B cell (primary cell): ENCODE data around the gene RPS15. TPM values are rescaled to one million over a fixed set of nuclear protein-coding genes. Genes with fewer than 3 reads are reported as not detected.

Experiments
- ATAC-seq: fragments of 200-7000 bp; cut with Tn5 transposase; one replicate; pipeline ENCODE4 v1.10.0; 2021; ENCODE audit warnings: low read depth, mild to moderate bottlenecking, moderate number of reproducible peaks, moderate library complexity
- CTCF ChIA-PET: fragments of 350-600 bp; sonication (Branson Sonifier 250); formaldehyde crosslinking; loops from one replicate; lab custom pipeline; 2021; ENCODE audit warnings: antibody characterized with exemption, inconsistent platforms; lab: Charles Lee
- POLR2A ChIA-PET: fragments of 350-600 bp; sonication (Branson Sonifier 250); formaldehyde crosslinking; loops from one replicate; lab custom pipeline; 2021; ENCODE audit warnings: antibody characterized with exemption; lab: Charles Lee
- DNase-seq: peaks from one replicate; pipeline ENCODE4 v3.0.0; 2013
- H2AFZ ChIP-seq: 2 replicates; pipeline ENCODE4 v1.6.1; 2012; ENCODE audit warnings: mild to moderate bottlenecking, low read depth, low read length; ENCODE audit not compliant: insufficient read depth, poor library complexity, severe bottlenecking
- H3K27ac ChIP-seq, 2 donors: 1 replicate in 1 of 2; 2 replicates in 1 of 2; pipeline ENCODE4 v1.5.1; 2012 to 2013; ENCODE audit warnings: low read length in 2 of 2, mild to moderate bottlenecking in 2 of 2, moderate library complexity in 1 of 2
- H3K27me3 ChIP-seq, 4 experiments: fragments of 200-600 bp in 1 of 4; sonication (generic) in 1 of 4; replicated peaks in 1 of 4; 1 replicate in 2 of 4; 2 replicates in 2 of 4; pipeline versions ENCODE4 v1.6.1 to v1.7.0; 2013 to 2016; ENCODE audit warnings: low read length in 3 of 4, mild to moderate bottlenecking in 2 of 4, mixed read lengths in 1 of 4, moderate library complexity in 1 of 4; ENCODE audit not compliant: insufficient read depth in 4 of 4, control insufficient read depth in 3 of 4; ENCODE audit errors: control extremely low read depth in 1 of 4
- H3K36me3 ChIP-seq, 2 experiments: replicated peaks in 1 of 2; 1 replicate in 1 of 2; 2 replicates in 1 of 2; pipeline versions ENCODE4 v1.6.1 to v1.7.1; 2013; ENCODE audit warnings: low read length in 1 of 2; ENCODE audit not compliant: insufficient read depth in 2 of 2, control insufficient read depth in 1 of 2; ENCODE audit errors: control extremely low read depth in 1 of 2, extremely low read depth in 1 of 2
- H3K4me1 ChIP-seq, 2 donors: fragments of 200-600 bp in 1 of 2; sonication (generic) in 1 of 2; 1 replicate in 1 of 2; 2 replicates in 1 of 2; pipeline versions ENCODE4 v1.5.1 to v1.6.1; 2013 to 2017; ENCODE audit warnings: low read length in 2 of 2; ENCODE audit not compliant: control insufficient read depth in 2 of 2, insufficient read depth in 2 of 2
- H3K4me2 ChIP-seq: replicated peaks from 2 replicates; pipeline ENCODE3; 2012; ENCODE audit warnings: mild to moderate bottlenecking, low read depth, low read length; ENCODE audit not compliant: poor library complexity, severe bottlenecking
- H3K4me3 ChIP-seq, 5 experiments: fragments of 200-600 bp in 1 of 5; sonication (generic) in 1 of 5; 1 replicate in 3 of 5; 2 replicates in 2 of 5; pipeline versions ENCODE4 v1.5.1 to v1.7.0; 2011 to 2016; ENCODE audit warnings: low read length in 4 of 5, mild to moderate bottlenecking in 4 of 5, low read depth in 2 of 5, control low read depth in 1 of 5, moderate library complexity in 1 of 5; ENCODE audit not compliant: insufficient read depth in 1 of 5; ENCODE audit errors: control extremely low read depth in 1 of 5, extremely low read depth in 1 of 5
- H3K79me2 ChIP-seq: fragments of 200-600 bp; sonication (generic); one replicate; pipeline ENCODE4 v1.6.0; 2016; ENCODE audit warnings: low read length; ENCODE audit not compliant: control insufficient read depth, insufficient read depth
- H3K9ac ChIP-seq: fragments of 200-600 bp; sonication (generic); 2 replicates; pipeline ENCODE4 v1.6.1; 2017; ENCODE audit warnings: mild to moderate bottlenecking, low read length, moderate library complexity
- H3K9me3 ChIP-seq, 3 donors: one replicate each; pipeline versions ENCODE4 v1.6.1 to v1.7.1; 2013; ENCODE audit warnings: low read length in 2 of 3; ENCODE audit not compliant: control insufficient read depth in 2 of 3, insufficient read depth in 1 of 3; ENCODE audit errors: control extremely low read depth in 1 of 3
- H4K20me1 ChIP-seq: 2 replicates; pipeline ENCODE4 v1.6.0; 2012; ENCODE audit warnings: mild to moderate bottlenecking, low read length; ENCODE audit not compliant: insufficient read depth, control insufficient read depth, poor library complexity, severe bottlenecking
- H3K27ac Mint-ChIP-seq: one replicate; pipeline ENCODE4 v1.8.0; 2021; ENCODE audit warnings: mixed read lengths
- H3K27me3 Mint-ChIP-seq: one replicate; pipeline ENCODE4 v1.8.0; 2021; ENCODE audit warnings: mixed read lengths
- H3K4me1 Mint-ChIP-seq: one replicate; pipeline ENCODE4 v1.8.0; 2021; ENCODE audit warnings: mixed read lengths
- H3K4me3 Mint-ChIP-seq: one replicate; pipeline ENCODE4 v1.8.0; 2021; ENCODE audit warnings: mixed read lengths
- H3K9me3 Mint-ChIP-seq: one replicate; pipeline ENCODE4 v1.8.0; 2022; ENCODE audit warnings: mixed read lengths; ENCODE audit not compliant: insufficient read depth
- EZH2 ChIP-seq: IDR thresholded peaks from 2 replicates; pipeline ENCODE4 v1.6.1; 2012; ENCODE audit warnings: borderline replicate concordance, low read depth, mild to moderate bottlenecking, moderate library complexity, low read length; ENCODE audit not compliant: insufficient read depth, poor library complexity, severe bottlenecking
- WGBS: methylation state at CpG from one replicate; pipeline ENCODE4 v1.1.5; 2013; ENCODE audit warnings: missing lambda C conversion rate; ENCODE audit not compliant: insufficient coverage; 5-methylcytosine and 5-hydroxymethylcytosine counted together
- intact Hi-C: fragments of 100-400 bp; cut with micrococcal nuclease; formaldehyde crosslinking; loops from one replicate; pipeline ENCODE4 v1.10.0; 2022
- polyA plus RNA-seq: library from polyadenylated mRNA; depleted of rRNA; stranded (reverse); fragments of >200 nt; gene quantifications from 2 replicates; pipeline ENCODE4 v1.2.3, GENCODE V29; 2012
- total RNA-seq, 2 donors: library from RNA; stranded (reverse); fragments of 120-200 nt in 1 of 2; gene quantifications; 1 replicate in 1 of 2; 2 replicates in 1 of 2; pipeline versions ENCODE4 v1.2.3 to v1.2.4, GENCODE V29; 2013 to 2022
- TF ChIP-seq, protein P1 (sequence below): fragments of 200-600 bp; IDR thresholded peaks from one replicate; pipeline ENCODE4 v1.8.0; 2022; ENCODE audit warnings: antibody characterized with exemption, mild to moderate bottlenecking

The RPS15 gene
- total and polyA plus RNA-seq, 2 donors (not counting 1 experiment from before 2014, with no cell fraction given), result 1,520 to 6,007 TPM

DNA sequence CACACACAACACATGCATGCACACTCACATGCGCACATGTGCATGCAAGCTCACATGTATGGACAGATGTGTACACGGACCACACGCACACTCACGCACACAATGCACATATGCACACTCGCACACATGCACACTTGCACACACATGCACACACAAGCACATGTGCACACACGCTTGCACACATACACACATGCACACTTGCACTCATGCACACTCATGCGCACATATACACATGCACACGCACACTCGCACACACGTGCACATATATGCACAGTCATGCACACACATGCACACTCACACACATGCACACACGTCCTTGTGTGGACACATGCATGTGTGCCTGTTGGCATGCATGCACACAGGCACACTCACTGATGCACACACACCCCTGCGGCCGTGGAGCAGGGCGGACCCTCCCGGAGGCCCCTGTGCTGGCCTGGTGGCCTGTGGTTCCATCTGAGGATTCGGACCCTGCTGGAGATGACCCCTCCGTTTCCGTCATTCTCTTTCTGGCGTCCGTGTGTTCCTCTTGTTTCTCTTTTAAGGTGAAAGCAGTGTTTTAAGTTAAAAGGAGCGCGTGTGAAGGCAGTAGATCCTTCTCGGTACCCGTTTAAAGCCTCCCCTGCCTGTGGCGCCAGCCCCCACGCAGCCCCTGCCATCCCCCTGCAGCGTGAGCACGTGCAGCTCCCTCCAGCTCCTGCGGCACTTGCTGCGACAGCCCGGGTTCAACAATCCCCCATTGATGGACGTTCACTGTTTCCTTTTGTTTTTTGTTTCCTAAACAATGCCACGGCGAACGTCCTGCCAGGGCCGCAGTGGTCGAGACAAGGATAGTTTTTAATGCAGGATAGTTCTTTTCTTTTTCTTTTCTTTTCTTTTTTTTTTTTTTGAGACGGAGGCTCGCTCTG lies 48.9 kb upstream of the RPS15 start:
- no peak for TF ChIP-seq EZH2
- TF ChIP-seq, protein P1, sequence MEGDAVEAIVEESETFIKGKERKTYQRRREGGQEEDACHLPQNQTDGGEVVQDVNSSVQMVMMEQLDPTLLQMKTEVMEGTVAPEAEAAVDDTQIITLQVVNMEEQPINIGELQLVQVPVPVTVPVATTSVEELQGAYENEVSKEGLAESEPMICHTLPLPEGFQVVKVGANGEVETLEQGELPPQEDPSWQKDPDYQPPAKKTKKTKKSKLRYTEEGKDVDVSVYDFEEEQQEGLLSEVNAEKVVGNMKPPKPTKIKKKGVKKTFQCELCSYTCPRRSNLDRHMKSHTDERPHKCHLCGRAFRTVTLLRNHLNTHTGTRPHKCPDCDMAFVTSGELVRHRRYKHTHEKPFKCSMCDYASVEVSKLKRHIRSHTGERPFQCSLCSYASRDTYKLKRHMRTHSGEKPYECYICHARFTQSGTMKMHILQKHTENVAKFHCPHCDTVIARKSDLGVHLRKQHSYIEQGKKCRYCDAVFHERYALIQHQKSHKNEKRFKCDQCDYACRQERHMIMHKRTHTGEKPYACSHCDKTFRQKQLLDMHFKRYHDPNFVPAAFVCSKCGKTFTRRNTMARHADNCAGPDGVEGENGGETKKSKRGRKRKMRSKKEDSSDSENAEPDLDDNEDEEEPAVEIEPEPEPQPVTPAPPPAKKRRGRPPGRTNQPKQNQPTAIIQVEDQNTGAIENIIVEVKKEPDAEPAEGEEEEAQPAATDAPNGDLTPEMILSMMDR, result no peak
- H3K79me2 ChIP-seq, result peaks cover 5% of the 10 kb centered on the region
- intact Hi-C loops, result no loop called here
- WGBS, result 96% methylated on average over 29 of the region's 39 CpGs
- no peaks in the 10 kb centered on the region for H3K9me3 Mint-ChIP-seq
- H4K20me1 ChIP-seq, result peaks cover 5% of the 10 kb centered on the region
- ChIA-PET CTCF (interaction anchor here (0.6 to 1.0 kb wide), 2 partner anchors 110 to 162 kb away, joined by 3 read pairs; no protein-coding TSS in a partner anchor), POLR2A (no interaction called here)
- H3K4me1 ChIP-seq, result peaks cover 6 to 7% of the 10 kb centered on the region in 2 donors
- no peak overlapping the region for H3K9ac ChIP-seq
- no peaks in the 10 kb centered on the region for H3K9me3 ChIP-seq
- no peak overlapping the region for H3K27ac ChIP-seq
- no peak overlapping the region for H3K4me3 ChIP-seq
- no peak for ATAC-seq
- no peak overlapping the region for H3K4me3 Mint-ChIP-seq
- H3K27me3 Mint-ChIP-seq, result no peaks in the 10 kb centered on the region
- H3K27me3 ChIP-seq, result no peaks in the 10 kb centered on the region
- peaks cover 10% of the 10 kb centered on the region for H3K4me1 Mint-ChIP-seq
- no peak overlapping the region for H2AFZ ChIP-seq
- H3K36me3 ChIP-seq, result peaks cover 0 to 46% of the 10 kb centered on the region in 2 experiments
- DNase-seq, result no peak
- no peak overlapping the region for H3K27ac Mint-ChIP-seq
- H3K4me2 ChIP-seq, result no peak overlapping the region

GRCh38 chr19:1390890-1391423 lies 47.2 kb upstream of the RPS15 start:
- H3K27ac Mint-ChIP-seq, result no peak overlapping the region
- Histone ChIP-seq H3K79me2 (peaks cover 5% of the 10 kb centered on the region), H3K9ac (no peak overlapping the region), H3K4me1 (no peaks in the 10 kb centered on the region), H3K27me3 (no peaks in the 10 kb centered on the region), H3K36me3 (peaks cover 0 to 43% of the 10 kb centered on the region in 2 experiments), H3K4me2 (no peak overlapping the region), H3K27ac (no peak overlapping the region), H3K9me3 (no peaks in the 10 kb centered on the region), H2AFZ (no peak overlapping the region), H4K20me1 (peaks cover 5% of the 10 kb centered on the region), H3K4me3 (no peak overlapping the region)
- ChIA-PET CTCF (no interaction called here), POLR2A (no interaction called here)
- H3K4me3 Mint-ChIP-seq, result no peak overlapping the region
- no peaks in the 10 kb centered on the region for H3K9me3 Mint-ChIP-seq
- no peaks in the 10 kb centered on the region for H3K27me3 Mint-ChIP-seq
- H3K4me1 Mint-ChIP-seq, result peaks cover 2% of the 10 kb centered on the region
- no peak for DNase-seq
- intact Hi-C loops, result no loop called here
- TF ChIP-seq, protein P1, result no peak
- no peak for ATAC-seq
- WGBS, result 95% methylated on average over 37 of the region's 42 CpGs
